GM19452 (cell line): ENCODE results near the gene ALB.

Experiments
- ATAC-seq: cut with Tn5 transposase; IDR thresholded peaks from one replicate; pipeline ENCODE4 v1.9.1; 2021; ENCODE audit not compliant: unreplicated experiment

ALB gene

GRCh38 chr4:73450398-73451004 is 46.4 kb downstream of the ALB start:
- no peak for ATAC-seq

DNA sequence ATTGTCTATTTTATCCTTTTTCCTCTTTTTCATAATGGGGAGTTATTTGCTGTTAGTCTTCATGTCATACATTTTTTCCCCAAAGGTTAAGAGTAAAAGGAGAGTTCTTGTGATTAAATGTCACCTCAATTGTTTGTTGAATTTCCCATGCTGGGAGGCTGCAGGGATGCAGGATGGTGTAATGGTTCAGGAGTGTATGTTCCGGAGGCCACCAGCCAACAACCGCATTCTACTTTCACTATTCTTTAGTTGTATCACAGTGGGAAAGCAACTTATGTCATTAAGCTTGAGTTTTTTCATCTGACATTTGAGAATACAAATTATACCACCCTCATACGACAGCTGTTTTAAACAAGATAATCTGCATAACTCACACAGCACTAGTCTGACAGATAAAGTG is 47.3 kb downstream of the ALB start:
- no peak for ATAC-seq

DNA sequence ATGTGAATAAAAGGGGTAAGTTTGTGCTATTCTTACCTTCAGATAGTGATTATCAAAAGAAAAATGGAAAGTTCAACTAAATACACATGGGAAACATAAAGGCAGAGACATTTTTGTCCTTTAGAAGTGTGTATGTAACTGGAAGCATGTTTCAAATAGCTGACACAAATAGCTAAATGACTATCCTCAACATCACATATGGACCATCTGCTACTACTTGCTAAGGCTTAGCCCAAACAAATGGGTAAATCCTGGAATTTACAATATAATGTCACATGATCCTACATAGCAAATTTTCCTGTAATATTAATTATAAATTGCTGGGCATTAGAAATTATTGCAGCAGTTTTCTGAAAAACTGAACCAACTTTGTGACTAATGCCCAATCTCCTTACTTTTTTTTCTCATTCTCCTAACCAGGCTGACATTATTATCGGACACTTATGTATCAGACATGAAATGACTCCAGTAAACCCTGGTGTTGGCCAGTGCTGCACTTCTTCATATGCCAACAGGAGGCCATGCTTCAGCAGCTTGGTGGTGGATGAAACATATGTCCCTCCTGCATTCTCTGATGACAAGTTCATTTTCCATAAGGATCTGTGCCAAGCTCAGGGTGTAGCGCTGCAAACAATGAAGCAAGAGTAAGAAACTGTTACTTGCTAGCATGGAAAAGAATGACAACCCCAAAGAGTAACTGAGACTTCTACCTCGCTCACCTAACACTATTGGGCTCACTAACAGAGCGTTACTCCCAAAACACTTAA is 48.1 kb downstream of the ALB start:
- no peak for ATAC-seq

DNA sequence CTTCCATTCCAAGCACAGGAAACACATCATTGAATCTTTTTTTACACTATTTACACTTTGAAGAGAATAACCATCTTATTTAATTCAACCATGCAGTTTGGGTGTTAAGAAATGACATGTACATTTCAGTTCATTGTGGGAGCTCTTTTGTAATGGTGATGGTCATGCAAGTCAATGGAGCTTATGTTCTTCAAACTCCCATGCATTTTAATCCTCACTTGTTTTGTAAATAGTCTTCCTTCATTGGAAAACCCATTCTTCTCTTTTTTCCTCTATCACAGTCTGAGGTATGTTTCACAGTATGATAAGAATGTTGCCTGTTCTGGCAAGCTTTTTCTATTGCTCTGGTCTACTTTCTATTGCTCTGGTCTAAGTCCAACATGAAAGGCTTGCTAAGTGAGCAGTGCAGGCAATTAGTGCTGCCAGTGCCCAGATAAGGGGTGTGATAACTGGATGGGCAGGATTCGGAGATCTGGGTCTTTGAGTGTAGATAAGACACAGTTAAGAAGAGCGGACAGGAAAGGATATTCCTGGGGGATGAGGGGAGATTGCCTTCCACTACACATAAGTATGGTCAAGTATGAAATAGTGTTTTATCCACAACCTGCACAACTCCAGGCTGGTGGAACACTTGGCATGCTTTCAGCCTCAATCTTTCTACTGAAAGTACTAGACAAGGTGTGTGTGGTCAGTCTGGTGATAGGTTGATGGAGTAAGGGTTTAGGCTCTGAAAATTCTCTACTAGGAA is 49.0 kb downstream of the ALB start:
- no peak for ATAC-seq

GRCh38 chr4:73453701-73454005 is 49.6 kb downstream of the ALB start:
- ATAC-seq, result no peak

GRCh38 chr4:73454920-73455319 is 50.8 kb downstream of the ALB start:
- ATAC-seq, result no peak

DNA sequence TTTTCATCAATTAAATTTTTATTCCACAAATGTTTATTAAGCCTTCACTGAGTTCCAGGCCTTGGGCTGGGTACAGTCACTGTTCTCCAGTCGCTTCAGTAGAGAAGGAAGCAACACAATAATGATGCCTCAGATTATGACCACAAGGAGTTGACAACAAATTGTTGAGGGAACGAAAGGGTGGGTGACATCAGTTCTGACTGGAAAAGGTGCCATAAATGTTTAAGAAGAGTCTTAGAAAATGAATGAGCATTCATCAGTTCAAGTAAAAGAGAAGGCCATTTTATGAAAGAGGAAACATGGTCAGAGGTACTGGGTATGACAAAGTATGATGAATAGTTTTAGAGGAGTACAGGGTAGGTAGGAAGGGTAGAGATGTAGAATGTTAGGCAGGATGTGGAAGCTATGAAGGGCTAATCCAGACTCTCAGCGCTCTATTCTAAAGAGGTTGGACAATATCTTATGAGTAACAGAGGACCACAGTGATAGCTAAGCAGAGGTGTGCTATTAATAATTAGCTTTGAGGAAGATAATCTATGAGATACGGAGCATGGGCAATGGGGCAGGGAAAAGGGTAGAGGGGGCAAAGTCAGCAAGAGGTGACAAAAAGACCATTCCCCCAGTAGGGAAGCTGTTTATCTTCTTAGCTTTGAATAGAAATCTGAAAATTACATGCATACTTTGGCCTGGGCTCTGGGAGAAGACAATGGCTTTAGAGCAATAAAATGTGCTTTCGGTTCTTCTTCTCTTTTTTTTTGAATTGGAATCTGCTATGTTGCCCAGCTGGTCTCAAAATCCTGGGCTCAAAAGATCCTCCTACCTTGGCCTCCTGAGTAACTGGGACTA is 52.3 kb downstream of the ALB start:
- no peak for ATAC-seq

- no peak for ATAC-seq
These were observed 54.3 kb downstream of the ALB start for GRCh38 chr4:73458184-73459047.

DNA sequence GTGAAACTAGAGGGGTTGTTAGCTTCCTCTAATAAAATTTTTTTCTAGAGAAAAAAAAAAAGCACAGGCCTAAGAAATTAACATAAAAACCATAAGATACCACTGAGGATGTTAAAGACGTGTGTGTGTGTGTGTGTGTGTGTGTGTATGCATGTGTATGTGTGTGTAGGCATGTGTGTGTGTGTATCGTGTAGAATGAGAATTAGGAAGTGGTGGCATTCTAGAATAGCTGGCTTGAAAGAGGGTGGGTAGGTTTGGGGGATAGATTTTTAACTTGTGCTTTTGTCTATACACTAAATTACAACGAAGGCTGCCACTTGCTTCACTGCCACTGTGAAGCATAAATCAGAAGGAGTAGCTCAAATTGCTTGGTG is 54.9 kb downstream of the ALB start:
- ATAC-seq, result no peak

DNA sequence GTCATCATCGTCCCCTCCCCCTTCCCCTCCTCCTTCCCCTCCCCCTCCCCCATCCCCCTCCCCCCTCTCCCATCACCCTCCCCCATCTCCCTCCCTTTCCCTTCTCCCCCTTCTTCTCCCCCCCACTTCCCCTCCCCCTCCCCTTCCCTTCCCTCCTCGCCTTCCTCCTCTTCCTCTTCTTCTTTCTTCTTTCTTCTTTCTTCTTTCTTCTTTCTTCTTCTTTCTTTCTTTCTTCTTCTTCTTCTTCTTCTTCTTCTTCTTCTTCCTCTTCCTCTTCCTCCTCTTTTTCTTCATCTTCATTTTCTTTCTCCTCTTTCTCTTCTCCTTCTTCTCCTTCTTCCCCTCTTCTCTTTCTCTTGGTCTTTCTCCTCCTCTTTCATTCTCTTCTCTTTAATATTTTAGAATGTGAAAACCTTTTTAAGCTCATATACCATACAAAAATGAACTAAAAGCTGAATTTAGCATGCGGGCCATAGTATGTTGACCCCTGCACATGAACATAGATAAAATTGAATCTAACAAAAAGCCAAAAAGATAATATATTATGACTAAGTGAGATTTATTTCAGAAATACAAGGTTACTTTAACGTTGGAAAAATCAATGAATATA is 56.9 kb downstream of the ALB start:
- ATAC-seq, result no peak

DNA sequence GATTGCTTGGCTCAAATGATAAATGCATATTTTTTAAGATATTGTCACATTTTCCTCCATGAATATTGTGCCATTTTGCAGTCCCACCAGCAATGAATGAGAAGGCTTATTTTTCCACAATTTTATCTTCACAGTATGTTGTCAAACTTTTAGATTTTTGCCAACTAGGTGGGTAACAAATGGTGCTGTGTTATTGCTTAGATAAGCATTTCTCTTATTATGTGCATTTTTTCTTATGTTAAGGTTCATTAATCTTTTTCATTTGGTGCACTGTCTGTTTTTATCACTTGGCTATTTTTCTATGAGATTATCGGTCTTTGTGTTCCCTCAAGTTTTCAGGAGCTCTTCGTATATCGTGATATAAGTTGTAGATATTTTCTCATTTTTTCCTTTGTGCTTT is 64.1 kb downstream of the ALB start:
- no peak for ATAC-seq

DNA sequence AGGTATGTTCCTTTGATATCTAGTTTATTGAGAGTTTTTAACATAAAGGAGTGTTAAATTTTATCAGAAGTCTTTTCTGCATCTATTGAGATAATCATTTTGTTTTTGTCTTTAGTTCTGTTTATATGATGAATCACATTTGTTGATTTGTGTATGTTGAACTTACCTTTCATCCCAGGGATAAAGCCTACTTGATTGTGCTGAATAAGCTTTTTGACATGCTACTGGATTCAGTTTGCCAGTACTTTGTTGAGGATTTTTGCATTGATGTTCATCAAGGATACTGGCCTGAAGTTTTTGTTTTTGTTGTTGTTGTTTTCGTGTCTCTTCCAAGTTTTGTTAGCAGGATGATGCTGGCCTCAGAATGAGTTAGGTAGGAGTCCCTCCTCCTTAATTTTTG is 66.6 kb downstream of the ALB start:
- no peak for ATAC-seq
